A673 (cell line): ENCODE data around the gene EFHC2.

Experiments
- EZH2 ChIP-seq: fragments of 200-600 bp; sonication (generic); IDR thresholded peaks from 2 replicates; pipeline ENCODE4 v1.6.1; 2017; ENCODE audit warnings: borderline replicate concordance, low read depth, mild to moderate bottlenecking, mixed read lengths, antibody characterized with exemption, low read length; ENCODE audit not compliant: poor library complexity, severe bottlenecking
- TF ChIP-seq, protein P1 (sequence below): fragments of 300-800, 200-600 bp; sonication (generic); conservative IDR thresholded peaks from 2 replicates; pipeline ENCODE4 v1.5.1; 2017; ENCODE audit warnings: low read depth, mild to moderate bottlenecking, antibody characterized with exemption, low read length, moderate library complexity, mixed read lengths

GRCh38 chrX:44282753-44283152 is 60.7 kb downstream of the EFHC2 start:
- TF ChIP-seq, protein P1, sequence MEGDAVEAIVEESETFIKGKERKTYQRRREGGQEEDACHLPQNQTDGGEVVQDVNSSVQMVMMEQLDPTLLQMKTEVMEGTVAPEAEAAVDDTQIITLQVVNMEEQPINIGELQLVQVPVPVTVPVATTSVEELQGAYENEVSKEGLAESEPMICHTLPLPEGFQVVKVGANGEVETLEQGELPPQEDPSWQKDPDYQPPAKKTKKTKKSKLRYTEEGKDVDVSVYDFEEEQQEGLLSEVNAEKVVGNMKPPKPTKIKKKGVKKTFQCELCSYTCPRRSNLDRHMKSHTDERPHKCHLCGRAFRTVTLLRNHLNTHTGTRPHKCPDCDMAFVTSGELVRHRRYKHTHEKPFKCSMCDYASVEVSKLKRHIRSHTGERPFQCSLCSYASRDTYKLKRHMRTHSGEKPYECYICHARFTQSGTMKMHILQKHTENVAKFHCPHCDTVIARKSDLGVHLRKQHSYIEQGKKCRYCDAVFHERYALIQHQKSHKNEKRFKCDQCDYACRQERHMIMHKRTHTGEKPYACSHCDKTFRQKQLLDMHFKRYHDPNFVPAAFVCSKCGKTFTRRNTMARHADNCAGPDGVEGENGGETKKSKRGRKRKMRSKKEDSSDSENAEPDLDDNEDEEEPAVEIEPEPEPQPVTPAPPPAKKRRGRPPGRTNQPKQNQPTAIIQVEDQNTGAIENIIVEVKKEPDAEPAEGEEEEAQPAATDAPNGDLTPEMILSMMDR, result no peak
- TF ChIP-seq EZH2, result no peak
